ENCODE measurements around the gene EFHD1.
"Not testable (repeated sequence)": the region's sequence is repeated elsewhere in the genome, so short reads cannot be mapped to it uniquely, and the experiment has no call there.

Gene EFHD1

GRCh38 chr2:232680006-232680405 is 46.6 kb downstream of the EFHD1 start:
- POLR2A ChIA-PET, result no interaction called here
- DNase-seq (ENCODE audit: extremely low spot score), result no peak
- TF ChIP-seq, protein P1, sequence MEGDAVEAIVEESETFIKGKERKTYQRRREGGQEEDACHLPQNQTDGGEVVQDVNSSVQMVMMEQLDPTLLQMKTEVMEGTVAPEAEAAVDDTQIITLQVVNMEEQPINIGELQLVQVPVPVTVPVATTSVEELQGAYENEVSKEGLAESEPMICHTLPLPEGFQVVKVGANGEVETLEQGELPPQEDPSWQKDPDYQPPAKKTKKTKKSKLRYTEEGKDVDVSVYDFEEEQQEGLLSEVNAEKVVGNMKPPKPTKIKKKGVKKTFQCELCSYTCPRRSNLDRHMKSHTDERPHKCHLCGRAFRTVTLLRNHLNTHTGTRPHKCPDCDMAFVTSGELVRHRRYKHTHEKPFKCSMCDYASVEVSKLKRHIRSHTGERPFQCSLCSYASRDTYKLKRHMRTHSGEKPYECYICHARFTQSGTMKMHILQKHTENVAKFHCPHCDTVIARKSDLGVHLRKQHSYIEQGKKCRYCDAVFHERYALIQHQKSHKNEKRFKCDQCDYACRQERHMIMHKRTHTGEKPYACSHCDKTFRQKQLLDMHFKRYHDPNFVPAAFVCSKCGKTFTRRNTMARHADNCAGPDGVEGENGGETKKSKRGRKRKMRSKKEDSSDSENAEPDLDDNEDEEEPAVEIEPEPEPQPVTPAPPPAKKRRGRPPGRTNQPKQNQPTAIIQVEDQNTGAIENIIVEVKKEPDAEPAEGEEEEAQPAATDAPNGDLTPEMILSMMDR (IDR thresholded peaks at IDR 0.05; ENCODE audit: control extremely low read depth, extremely low read depth, low read depth, missing control alignments), result no peak
- CTCF ChIA-PET, result no interaction called here

DNA sequence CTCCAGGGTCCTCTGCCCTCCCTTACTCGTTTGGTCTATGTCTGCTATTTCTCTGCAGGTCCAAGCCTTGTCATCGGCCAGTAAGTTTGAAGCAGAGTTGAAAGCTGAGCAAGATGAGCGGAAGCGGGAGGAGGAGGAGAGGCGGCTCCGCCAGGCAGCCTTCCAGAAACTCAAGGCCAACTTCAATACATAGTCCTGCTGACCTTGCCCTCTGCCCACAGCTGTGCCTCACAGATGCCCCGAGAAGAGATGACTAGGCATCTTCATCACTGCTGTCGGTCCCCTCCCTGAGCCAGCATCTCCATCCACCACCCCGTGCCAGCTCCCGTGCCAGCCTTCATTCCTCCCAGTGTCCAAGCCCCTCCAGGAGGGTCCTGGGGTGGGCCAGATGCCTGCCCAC is 48.1 kb downstream of the EFHD1 start:
- ChIA-PET POLR2A (no interaction called here), CTCF (no interaction called here)
- DNase-seq (ENCODE audit: extremely low spot score), result no peak
- TF ChIP-seq, protein P1 (IDR thresholded peaks at IDR 0.05; ENCODE audit: control extremely low read depth, extremely low read depth, low read depth, missing control alignments), result no peak

DNA sequence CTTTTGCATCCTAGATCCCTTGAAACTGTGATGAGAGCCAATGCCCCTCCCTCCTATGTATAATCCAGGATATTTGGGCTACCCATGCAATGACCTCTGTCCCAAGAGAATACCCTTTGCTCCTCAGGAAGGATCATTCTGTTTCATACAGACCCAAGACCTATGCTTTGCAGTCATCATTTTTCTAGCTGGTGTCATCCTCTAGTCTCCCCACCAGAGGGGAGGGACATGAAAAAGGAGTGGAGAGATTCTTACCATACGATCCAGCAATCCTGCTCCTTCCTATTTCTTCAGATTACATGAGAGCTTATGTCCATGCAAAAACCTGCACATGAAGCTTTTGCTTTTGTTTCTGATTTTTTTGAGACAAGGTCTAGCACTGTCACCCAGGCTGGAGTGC is 50.0 kb downstream of the EFHD1 start:
- no peak for DNase-seq (ENCODE audit: extremely low spot score)
- CTCF ChIA-PET, result interaction anchor here (1.3 to 2.2 kb wide), 2 partner anchors 23 to 72 kb away, joined by 3 to 4 read pairs; no protein-coding TSS in a partner anchor
- POLR2A ChIA-PET, result no interaction called here
- TF ChIP-seq, protein P1 (IDR thresholded peaks at IDR 0.05; ENCODE audit: control extremely low read depth, extremely low read depth, low read depth, missing control alignments), result no peak

DNA sequence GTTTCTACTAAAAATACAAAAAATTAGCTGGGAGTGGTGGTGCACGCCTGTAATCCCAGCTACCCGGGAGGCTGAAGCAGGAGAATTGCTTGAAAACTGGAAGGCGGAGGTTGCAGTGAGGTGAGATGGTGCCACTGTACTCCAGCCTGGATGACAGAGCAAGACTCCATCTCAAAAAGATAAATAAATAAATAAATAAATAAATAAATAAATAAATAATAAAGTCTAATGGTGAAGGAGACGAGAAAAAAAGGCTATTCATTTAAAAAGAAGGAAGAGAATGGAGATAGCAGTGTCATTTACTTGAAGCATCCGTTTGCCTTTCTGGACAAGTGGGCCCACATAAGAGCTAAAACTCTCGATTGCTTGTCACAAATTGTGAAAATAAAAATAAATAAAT is 52.0 kb downstream of the EFHD1 start:
- DNase-seq (ENCODE audit: extremely low spot score); POLR2A ChIA-PET: not testable (repeated sequence)
- CTCF ChIA-PET, result interaction anchor here (1.4 kb wide), 1 partner anchor 344 kb away, joined by 3 read pairs; no protein-coding TSS in a partner anchor

DNA sequence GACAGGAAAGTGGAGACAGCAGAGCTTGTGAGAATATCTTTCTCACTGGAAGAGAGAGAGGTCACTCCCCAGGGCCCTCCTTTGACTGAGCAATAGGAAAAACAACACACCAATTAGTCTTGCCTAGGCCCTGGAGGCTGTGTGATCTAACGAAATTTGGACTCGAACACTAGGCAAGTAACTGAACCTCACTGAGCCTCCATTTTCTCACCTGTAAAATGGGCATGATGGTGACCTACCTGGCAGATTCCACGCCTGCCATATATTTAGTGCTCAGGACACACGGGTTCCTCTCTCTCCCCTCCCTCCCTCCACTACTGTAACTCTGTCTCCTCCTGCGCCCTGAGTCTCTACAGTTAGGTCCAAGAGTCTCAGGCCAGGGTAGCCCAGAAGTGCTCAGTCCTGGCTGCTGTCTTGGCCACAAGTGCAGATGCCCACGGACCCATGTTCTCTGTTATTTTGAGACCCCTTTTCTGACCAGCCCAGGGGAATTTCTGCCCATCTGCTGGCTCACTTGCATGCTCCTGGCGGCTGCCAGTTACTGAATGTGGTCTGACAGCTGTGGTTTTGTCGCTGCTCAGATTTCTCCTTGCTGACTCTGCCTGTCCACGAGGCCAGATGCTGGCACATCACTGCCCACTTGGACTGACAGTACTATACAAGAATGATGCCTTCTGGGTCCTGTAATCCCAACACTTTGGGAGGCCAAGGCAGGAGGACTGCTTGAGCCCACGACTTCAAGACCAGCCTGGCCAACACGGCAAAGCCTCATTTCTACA is 54.2 kb downstream of the EFHD1 start:
- ChIA-PET POLR2A (no interaction called here), CTCF (interaction anchor here (0.6 to 0.7 kb wide), 2 partner anchors 105 to 615 kb away, joined by 3 read pairs; no protein-coding TSS in a partner anchor)
- DNase-seq (ENCODE audit: extremely low spot score), result no peak
- TF ChIP-seq, protein P1 (IDR thresholded peaks at IDR 0.05; ENCODE audit: control extremely low read depth, extremely low read depth, low read depth, missing control alignments), result no peak

DNA sequence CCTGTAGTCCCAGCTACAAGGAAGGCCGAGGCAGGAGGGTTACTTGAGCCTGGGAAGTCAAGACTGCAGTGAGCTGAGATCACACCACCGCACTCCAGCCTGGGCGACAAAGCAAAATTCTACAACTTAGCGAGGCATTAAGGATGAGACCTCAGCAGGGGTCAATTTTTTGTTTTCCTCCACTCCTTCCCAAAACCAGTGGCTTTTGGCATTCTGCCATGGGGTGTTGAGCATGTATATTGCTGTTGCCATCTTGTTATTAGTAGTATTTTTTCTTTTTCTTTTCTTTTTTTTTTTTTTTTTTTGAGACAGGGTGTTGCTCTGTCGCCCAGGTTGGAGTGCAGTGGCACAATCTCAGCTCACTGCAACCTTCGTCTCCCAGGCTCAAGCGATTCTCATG is 54.8 kb downstream of the EFHD1 start:
- ChIA-PET POLR2A (no interaction called here), CTCF (interaction anchor here (0.9 kb wide), 1 partner anchor 10 kb away, joined by 3 read pairs; no protein-coding TSS in a partner anchor)
- no peak for DNase-seq (ENCODE audit: extremely low spot score)
- TF ChIP-seq, protein P1 (IDR thresholded peaks at IDR 0.05; ENCODE audit: control extremely low read depth, extremely low read depth, low read depth, missing control alignments), result no peak

DNA sequence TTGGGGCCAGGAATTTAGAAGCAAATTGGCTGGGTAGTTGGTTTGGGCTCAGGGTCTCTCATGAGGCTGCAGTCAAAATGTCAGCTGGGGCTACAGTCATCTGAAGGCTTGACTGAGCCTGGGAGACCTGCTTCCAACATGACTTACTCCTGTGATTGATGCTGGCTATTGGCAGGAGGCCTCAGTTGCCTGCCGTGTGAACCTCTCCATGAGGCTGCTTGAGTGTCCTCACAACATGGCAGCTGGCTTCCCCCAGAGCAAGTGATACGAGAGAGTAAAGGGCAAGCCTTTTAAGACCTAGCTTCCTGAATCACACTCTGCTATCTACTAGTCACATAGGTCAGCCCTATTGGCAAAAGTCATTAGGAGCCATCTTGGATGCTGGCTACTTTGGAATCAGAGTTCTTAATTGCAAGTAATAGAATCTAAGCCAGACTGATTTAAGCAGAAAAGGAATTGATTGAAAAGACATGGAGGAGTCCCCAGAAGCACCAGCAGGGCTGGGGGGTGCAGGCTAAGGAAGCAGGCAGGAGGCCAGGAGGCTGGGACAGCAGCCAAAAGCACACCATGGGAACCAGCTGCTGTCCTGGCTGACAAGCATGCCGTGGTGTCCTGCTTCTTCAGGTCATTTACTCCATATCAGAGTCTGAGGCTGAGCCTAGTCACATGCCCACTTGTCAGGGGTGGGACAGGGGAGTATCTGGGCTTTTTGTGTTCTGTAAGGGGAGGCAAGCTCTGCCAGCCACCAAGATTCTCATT is 55.9 kb downstream of the EFHD1 start:
- TF ChIP-seq, protein P1 (IDR thresholded peaks at IDR 0.05; ENCODE audit: control extremely low read depth, extremely low read depth, low read depth, missing control alignments), result no peak
- POLR2A ChIA-PET, result no interaction called here
- no peak for DNase-seq (ENCODE audit: extremely low spot score)
- CTCF ChIA-PET, result interaction anchor here (0.9 kb wide), 1 partner anchor 11 kb away, joined by 3 read pairs; no protein-coding TSS in a partner anchor

GRCh38 chr2:232691117-232691516 is 57.7 kb downstream of the EFHD1 start:
- CTCF ChIA-PET; DNase-seq (ENCODE audit: extremely low spot score): not testable (repeated sequence)
- POLR2A ChIA-PET, result interaction anchor here (0.6 kb wide), 1 partner anchor 944 kb away, joined by 4 read pairs; no protein-coding TSS in a partner anchor

Data from GM10248 (cell line).